GM21786 (cell line): Measurements from ENCODE around the gene WRNIP1.

Experiments used
- ATAC-seq: cut with Tn5 transposase; IDR thresholded peaks from one replicate; pipeline ENCODE4 v1.9.1; 2021; ENCODE audit not compliant: unreplicated experiment

The WRNIP1 gene

DNA sequence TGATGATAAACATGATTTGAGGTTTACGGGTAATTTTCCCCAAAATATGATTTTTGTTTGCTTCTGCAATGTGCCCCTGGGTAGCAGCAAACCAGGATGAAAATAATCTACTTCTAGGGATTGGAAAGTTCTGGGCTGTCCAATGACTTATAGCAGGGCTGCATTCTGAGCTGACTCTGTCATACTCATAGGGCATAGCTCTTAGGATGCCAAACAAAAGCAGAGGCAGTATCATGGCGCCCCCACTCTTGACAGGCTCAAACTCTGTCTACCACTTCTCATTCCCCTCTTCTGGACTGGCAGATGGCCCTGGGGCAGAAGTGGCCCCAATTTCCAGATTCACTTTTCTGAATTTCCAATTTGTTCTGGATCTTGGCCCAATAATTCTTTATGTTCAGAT lies 66.2 kb downstream of the WRNIP1 start:
- ATAC-seq: no peak

DNA sequence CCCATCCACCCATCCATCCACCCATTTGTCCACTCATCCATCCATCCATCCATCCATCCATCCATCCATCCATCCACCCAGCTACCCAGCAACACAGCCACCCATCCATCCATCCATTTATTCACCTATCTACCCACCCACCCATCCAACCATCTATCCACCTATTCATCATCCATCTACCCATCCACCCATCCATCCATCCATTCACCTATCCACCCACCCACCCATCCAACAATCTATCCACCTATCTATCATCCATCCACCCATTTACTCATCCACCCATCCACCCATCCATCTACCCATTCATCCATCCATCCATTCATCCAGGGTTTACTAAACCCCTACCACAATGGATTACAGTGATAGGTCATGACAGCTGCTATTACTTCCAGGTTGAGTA lies 69.1 kb downstream of the WRNIP1 start:
- no peak for ATAC-seq
